Astrocyte (in vitro differentiated cells and primary cell): ENCODE data around the gene GRIN3B.

Source experiments
- CTCF ChIP-seq: IDR thresholded peaks from 2 replicates; pipeline ENCODE4 v1.5.1; 2011; ENCODE audit warnings: low read depth, mild to moderate bottlenecking, inconsistent platforms, low read length, moderate library complexity; ENCODE audit not compliant: insufficient read depth
- EZH2 ChIP-seq: IDR thresholded peaks from 2 replicates; pipeline ENCODE4 v1.6.1; 2012; ENCODE audit warnings: mild to moderate bottlenecking, low read length, inconsistent platforms; ENCODE audit not compliant: insufficient read depth

DNA sequence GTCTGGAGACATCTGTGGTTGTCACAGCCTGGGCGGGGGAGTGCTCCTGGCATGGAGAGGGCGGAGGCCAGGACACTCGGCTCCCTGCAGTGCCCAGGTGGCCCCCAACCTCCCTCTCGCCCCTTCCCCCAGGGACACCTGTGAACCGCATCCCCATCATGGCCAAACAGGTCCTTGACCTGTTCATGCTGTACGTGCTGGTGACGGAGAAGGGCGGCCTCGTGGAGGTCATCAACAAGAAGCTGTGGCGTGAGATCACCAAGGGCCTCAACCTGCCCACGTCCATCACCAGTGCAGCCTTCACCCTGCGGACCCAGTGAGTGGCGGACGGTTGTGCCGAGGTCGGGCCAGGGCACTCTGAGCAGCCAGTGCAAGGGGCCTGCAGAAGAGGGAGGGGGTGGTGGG is 36.1 kb upstream of the GRIN3B start:
- TF ChIP-seq EZH2 (no peak), CTCF (no peak)
